GM19467 (cell line): ENCODE data around the gene KCNH1.

Experiments used
- ATAC-seq: cut with Tn5 transposase; IDR thresholded peaks from one replicate; pipeline ENCODE4 v1.9.1; 2021; ENCODE audit warnings: mild to moderate bottlenecking, moderate library complexity; ENCODE audit not compliant: unreplicated experiment

The KCNH1 gene

DNA sequence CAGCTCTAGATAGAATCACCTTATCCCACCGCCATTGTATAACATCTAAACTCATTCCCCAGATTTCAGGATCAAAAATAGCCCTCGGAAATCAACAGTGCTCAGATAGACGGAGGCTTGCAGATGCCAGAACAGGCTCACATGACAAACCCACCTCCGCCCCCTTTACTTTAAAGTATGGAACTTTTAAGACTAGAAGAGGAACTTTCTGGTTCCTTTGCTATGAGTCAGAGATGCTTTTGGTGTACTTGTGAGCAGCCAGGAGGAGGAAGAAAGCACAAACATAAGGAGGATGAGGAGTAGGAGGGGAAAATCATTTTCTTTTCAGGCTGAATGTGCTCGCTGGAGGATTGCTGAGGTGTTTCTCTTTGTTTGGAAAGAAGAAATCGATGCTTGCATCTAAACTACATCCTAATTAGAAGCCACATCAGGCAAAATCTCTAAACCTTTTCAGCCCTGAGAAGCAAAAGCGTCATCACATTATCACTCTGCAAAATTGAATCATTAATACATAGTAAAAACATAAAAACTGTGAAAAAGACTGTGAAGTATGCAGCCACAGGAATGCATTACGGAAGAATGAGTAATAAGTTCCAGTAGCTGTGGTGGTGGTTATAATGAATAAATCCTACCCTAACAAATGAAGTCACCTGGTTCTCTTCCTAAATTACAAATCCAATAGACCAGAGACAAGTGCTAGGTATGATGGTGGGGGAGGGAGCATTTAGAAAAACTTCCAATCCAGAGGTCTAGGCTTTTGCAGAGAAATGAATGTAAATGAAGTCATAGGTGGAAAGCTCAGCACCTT, 251.3 kb downstream of the KCNH1 start:
- no peak for ATAC-seq

DNA sequence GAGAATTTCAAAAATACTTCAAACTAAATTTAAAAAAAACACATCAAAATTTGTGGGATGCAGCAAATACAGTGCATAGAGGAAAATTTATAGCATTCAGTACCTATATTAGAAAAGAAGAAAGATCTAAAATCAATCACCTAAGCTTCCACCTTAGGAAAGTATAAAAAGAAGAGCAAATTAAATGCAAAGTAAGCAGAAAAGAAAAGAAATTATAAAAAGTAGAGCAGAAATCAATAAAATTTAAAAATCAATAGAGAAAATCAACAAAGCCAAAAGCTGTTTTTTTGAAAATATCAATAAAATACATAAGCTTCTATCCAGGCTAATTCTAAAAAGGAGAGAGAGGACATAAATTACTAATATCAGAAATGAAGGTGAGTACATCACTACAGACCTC, 255.4 kb downstream of the KCNH1 start:
- ATAC-seq = no peak

DNA sequence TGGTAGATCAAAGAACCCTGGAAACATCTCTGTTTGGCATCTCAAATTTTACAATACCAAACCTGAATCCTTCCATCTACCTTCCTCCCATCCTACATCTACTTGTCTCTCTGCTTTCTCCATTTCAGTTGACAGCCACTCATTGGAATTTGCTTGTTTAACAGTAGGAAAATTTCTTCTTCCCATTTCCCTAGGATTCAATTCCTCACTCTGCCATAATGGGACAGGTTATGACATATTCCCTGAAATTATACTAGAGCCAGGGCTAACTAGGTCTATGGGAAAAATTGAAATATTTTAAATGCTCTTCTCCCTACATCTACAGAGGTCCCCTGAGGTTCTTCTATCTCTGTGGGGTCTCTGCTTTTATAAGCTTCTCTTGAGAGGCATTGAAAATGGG, 257.7 kb downstream of the KCNH1 start:
- ATAC-seq = no peak

- no peak for ATAC-seq
Observed at GRCh38 chr1:210866532-210866931, 267.4 kb downstream of the KCNH1 start.

- no peak for ATAC-seq
Observed at GRCh38 chr1:210857705-210858104, 276.2 kb downstream of the KCNH1 start.

GRCh38 chr1:210857146-210857663, 276.7 kb downstream of the KCNH1 start:
- ATAC-seq = no peak

GRCh38 chr1:210855440-210855839, 278.5 kb downstream of the KCNH1 start:
- ATAC-seq = no peak

GRCh38 chr1:210853276-210853675, 280.7 kb downstream of the KCNH1 start:
- no peak for ATAC-seq

DNA sequence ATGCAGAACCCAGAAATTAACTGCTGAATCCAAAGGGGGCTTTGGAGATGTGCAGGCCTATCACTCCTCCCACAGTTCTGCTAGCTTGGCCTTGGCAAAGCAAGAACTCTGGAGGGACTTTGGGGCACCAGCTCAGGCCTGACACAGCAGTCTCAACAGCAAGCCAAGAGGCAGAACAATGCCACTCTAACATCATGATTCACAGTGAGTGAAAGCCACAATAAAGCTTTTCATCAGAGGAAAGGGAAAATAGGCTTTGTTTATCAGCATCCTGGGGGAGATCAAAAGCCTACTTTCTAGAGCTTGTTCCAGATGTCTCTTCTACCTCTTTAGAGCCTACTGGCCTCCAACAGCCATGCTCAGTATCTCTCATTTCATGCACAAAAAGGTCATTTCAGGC, 283.4 kb downstream of the KCNH1 start:
- no peak for ATAC-seq

- ATAC-seq = no peak
Observed at GRCh38 chr1:210848474-210848873, 285.5 kb downstream of the KCNH1 start.

- ATAC-seq = no peak
Observed at GRCh38 chr1:210841926-210842625, 291.9 kb downstream of the KCNH1 start.

DNA sequence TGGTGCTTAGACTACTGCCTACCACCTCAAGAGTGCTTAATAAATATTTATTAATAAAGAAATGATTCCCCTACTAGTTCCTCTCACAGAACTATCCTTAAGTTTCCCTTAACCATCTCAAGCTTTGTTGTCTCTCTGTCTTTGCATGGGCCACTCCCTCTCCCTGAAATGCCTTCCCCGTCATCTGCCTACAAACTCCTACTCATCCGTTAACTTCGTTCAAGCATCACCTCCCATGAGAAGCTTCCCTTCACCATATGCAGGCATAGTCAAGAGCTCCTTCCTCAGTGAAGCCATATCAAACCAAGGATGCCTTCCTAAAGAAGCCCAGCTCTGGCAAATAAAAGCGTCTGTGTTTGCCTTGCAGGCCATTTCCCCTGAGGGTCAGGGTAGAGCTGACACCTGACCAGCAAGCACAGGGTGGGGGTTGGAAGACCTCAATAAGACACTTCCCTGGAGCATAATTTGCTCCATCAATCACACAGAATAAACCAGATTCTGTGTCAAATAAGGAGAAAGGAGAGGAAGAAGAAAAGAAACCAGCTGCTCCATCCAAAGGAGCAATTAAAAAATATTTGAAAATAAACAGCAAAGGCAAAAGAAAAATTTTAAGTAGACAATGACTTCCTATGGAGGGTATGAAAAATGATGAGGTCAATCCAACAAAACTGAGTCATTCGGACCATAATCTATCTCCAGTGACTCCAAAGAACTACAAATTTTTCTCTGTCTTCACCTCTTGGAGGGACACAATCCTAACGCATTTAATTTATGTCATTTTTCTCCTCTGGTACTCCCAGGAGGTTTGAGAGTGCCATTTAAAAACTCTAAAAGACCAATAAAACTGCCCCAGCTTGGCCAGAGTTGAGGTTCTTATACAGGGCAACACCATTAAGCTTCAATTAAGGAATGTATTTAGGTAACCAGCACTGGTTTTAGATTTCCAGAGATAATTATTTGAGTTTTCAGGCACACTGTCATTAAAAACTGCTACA, 303.6 kb downstream of the KCNH1 start:
- no peak for ATAC-seq

DNA sequence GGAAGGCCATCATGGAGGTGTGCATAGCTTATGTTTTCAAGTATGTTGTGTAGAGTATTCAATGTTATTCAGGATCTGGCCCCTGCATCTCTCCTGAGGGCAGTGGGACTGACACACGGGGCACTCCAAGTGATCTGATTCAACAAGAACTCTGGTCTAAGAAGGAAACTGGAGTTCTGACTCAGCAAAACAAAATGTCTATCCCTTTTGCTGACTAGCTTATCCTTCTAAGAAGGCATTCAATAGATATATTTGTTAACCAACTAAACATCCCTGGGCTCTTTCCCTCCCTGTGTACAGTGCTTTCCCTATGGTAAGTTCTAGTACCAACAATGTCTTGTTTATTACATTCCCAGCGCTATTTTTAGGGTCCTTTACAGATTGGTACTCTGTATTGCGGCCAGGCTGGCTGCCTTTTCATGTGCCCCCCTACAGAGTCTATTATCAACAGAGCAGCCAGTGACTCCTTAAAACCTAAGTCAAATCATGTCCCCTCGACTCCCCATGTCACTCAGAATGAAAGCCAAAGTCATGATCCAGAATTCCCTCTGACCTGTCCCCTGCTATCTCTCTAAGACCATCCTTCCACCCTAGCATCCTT, 304.9 kb downstream of the KCNH1 start:
- no peak for ATAC-seq

DNA sequence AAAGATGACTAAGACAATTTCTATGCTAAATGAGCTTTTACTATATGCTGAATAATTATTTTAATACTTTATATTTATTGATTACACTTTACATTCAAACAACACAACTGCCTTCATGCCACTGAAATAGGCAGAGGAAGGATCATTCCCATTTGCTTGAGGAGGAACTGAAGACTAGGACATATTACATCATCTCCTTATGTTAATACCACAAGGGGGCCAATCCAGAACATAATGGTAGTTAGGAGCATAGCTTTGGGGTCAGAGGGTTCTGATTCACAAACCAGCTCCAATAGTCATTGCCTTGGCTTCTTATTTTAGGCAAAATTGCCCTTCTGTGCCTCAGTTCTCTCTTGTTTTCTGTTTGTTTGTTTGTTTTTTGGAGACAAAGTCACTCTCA, 306.5 kb downstream of the KCNH1 start:
- no peak for ATAC-seq

GRCh38 chr1:210826686-210827085, 307.3 kb downstream of the KCNH1 start:
- ATAC-seq = no peak

DNA sequence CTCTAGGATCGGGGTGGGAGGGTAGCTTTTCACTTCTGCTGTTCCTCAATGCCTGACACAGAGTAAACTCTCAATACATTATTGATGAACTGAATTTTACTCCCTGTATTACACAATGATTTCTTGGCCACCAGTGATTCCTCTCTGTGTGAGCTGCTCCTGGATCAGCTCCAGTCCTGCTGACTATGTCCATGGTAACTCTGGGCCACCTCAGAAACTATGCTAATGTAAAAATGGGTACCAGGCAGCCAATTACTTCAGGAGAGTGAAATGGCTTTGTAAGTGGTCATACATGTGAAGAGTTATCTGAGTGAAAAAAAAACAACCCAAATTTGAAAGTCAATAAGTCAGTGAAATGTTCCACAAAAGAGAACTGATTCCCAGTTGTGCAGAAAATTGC, 311.0 kb downstream of the KCNH1 start:
- no peak for ATAC-seq

DNA sequence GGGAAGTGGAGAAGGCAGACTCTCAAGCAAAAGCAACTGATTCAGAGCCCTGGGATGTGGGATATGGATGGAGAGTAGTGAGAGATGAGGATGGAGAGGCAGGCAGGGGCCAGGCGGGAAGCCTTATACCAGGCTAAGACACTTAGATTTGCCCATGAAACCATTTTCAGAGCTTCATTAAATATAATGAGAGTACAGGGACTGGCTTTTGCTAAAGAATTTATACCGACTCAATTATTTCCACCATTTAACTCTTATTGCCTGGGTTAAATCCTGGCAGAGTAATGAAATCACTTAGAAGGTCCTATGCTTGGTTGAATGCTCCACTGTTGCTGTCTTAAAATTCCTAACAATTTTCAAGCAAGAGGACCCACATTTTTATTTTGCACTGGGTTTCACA, 311.7 kb downstream of the KCNH1 start:
- no peak for ATAC-seq

DNA sequence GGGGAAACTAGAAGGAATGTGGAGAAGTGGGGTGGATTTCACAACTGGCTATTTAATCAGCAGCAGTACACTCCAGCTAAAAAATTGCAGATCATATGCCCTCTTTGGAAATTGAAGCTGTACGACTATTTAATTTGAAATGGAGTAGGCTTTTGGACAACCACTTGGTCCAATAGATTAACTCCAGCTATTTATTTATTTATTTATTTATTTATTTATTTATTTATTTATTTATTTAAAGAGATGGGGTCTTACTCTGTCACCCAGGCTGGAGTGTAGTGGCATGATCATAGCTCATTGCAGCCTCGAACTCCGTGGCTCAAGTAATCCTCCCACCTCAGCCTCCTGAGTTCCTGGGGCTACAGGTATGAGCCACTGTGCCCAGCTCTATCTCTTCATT, 312.3 kb downstream of the KCNH1 start:
- no peak for ATAC-seq

- ATAC-seq = no peak
Observed at GRCh38 chr1:210819266-210819665, 314.7 kb downstream of the KCNH1 start.

DNA sequence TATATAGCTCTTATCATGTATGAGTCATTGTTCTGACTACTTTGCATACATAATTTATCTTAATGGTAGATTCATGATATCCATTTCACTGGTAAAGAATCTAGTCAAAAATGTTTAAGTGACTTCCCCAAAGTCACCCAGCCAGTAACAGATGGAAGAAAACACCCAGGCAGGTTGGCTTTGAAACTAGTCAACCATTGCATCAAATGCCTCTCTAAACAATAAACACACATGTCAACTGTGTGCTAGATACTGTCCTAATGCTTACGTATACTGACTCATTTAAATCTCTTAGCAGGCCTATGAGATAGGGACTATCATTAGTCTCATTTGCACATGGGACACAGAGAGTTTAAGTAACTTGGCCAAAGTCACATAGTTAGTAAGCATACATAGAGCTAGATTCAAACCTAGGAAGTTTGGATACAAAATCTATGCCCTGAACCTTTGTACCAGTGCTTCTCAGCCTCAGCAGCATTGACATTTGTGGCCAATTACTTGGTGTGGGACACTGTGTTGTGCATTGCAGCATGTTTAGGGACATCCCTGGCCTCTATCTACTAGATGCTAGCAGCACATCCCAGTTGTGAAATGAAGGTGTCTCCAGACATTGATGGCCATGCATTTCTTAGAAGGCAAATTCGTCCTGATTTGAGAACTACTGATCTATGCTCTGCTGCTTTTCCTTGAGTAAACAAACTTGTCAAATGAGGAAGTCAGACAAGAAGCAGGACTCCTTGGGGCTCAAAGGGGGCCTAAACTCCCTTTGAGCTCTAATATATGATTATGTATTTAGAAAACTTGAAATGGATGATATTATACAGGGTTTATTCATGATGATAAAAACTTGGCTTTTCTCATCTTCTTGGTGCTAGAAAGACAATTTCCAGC, 316.3 kb downstream of the KCNH1 start:
- no peak for ATAC-seq
